Transverse colon (tissue), 4 donors: Measurements from ENCODE around the gene MLANA. TPM values are rescaled to one million over a fixed set of nuclear protein-coding genes. Genes with fewer than 3 reads are reported as not detected.

ENCODE experiments used
- DNase-seq: peaks from one replicate; pipeline ENCODE4 v3.0.0-alpha.2; 2019
- H3K27ac ChIP-seq, 4 donors: fragments of 200-600 bp; sonication (generic); 2 replicates each; pipeline ENCODE4 v1.5.1; 2016 to 2018; ENCODE audit warnings: inconsistent platforms in 4 of 4
- H3K27me3 ChIP-seq: fragments of 200-600 bp; sonication (generic); 2 replicates; pipeline ENCODE4 v1.5.1; 2017; ENCODE audit warnings: inconsistent platforms
- H3K36me3 ChIP-seq, 4 donors: fragments of 200-600 bp; sonication (generic); 2 replicates each; pipeline ENCODE4 v1.5.1; 2017 to 2019; ENCODE audit warnings: inconsistent platforms in 4 of 4
- H3K4me1 ChIP-seq, 4 donors: fragments of 200-600 bp; sonication (generic); 2 replicates each; pipeline ENCODE4 v1.5.1; 2017 to 2020; ENCODE audit warnings: inconsistent platforms in 4 of 4
- H3K4me3 ChIP-seq, 4 donors: fragments of 200-600 bp; sonication (generic); 1 replicate in 1 of 4; 2 replicates in 3 of 4; pipeline versions ENCODE4 v1.5.1 to v1.6.1; 2017 to 2019; ENCODE audit warnings: inconsistent platforms in 4 of 4
- H3K9me3 ChIP-seq, 2 donors: fragments of 200-600 bp; sonication (generic); 2 replicates each; pipeline ENCODE4 v1.5.1; 2017 to 2019; ENCODE audit warnings: inconsistent platforms in 2 of 2
- EP300 ChIP-seq: sonication (generic); formaldehyde crosslinking; IDR thresholded peaks from one replicate; pipeline ENCODE4 v1.6.1; 2017; ENCODE audit warnings: antibody characterized with exemption, low read depth
- POLR2A ChIP-seq: fragments of 450-650 bp; IDR thresholded peaks from one replicate; pipeline ENCODE4 v1.6.1; 2016; ENCODE audit warnings: antibody characterized with exemption, mild to moderate bottlenecking, moderate library complexity
- POLR2AphosphoS5 ChIP-seq, 3 donors: sonication (generic); formaldehyde crosslinking; IDR thresholded peaks; one replicate each; pipeline ENCODE4 v1.6.1; 2016; ENCODE audit warnings: antibody characterized with exemption in 3 of 3
- WGBS, 2 donors: methylation state at CpG; one replicate each; pipeline ENCODE4 v1.1.5; 2018; ENCODE audit warnings: low coverage in 1 of 2; 5-methylcytosine and 5-hydroxymethylcytosine counted together
- in situ Hi-C, 4 donors: fragments of 200-750 bp; cut with MboI; loops; one replicate each; pipeline versions ENCODE4 v1.15.0 to v1.15.1; 2017; ENCODE audit warnings: low sequenced_read_pairs in 3 of 4, low pct_ligation_motif_present in 1 of 4, low pct_unique_long_range_greater_than_20kb in 1 of 4
- intact Hi-C: fragments of 100-400 bp; cut with DNase I; formaldehyde crosslinking; loops from one replicate; pipeline ENCODE4 v1.15.1; 2023; ENCODE audit warnings: low total_unique reads
- total RNA-seq, 4 donors: library from RNA; depleted of rRNA; stranded (reverse); fragments of >200 nt; gene quantifications; one replicate each; pipeline ENCODE4 v1.1.0, GENCODE V29; 2016
- TF ChIP-seq, protein P1 (sequence below), 5 experiments: fragments of 200-600 bp in 3 of 5; fragments of 450-650 bp in 2 of 5; sonication (generic) in 3 of 5; IDR thresholded peaks; 1 replicate in 2 of 5; 2 replicates in 3 of 5; pipeline ENCODE4 v1.5.1; 2016 to 2017; ENCODE audit warnings: antibody characterized with exemption in 5 of 5, inconsistent platforms in 3 of 5, mild to moderate bottlenecking in 2 of 5, moderate library complexity in 1 of 5

Gene MLANA
- total RNA-seq, 4 donors from 2014 or later: not detected

DNA sequence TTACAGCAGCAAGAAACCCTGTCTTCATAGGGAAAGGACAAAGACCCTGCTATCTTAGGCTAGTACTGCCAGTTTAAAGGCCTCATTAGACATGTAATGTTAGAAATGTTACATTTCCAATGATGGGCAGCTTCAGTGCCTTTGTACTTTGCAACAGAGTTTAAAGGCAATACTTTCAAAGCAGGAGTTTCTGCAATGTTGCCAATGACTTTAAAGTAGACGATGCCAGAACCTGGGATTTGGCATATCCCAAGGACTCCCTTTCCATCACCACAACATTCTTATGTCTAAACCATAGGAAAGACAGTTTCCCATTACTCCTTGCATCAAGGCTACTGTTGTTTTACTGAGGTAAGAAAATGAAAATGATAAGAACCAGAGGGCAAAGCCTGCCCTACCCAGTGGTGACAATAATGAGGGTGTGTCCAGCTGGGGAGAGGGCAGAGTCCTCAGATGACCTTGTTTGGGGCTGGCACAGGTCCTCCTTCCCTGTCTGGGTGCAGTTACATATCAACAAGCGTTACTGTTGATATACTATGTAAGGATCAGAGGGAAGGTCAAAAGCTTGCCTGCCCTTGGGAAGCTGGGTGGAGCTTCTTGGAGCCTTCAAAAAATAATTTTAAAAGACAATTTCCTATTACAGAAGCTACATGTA is 27.5 kb upstream of the MLANA start:
- WGBS, 2 donors: 58 to 62% methylated on average over 2 of the region's 2 CpGs
- in situ Hi-C loops: no loop called here
- TF ChIP-seq POLR2AphosphoS5 (IDR thresholded peaks at IDR 0.05): peak in 2 of 3 donors; percentile 51 to 67
- TF ChIP-seq, protein P1, sequence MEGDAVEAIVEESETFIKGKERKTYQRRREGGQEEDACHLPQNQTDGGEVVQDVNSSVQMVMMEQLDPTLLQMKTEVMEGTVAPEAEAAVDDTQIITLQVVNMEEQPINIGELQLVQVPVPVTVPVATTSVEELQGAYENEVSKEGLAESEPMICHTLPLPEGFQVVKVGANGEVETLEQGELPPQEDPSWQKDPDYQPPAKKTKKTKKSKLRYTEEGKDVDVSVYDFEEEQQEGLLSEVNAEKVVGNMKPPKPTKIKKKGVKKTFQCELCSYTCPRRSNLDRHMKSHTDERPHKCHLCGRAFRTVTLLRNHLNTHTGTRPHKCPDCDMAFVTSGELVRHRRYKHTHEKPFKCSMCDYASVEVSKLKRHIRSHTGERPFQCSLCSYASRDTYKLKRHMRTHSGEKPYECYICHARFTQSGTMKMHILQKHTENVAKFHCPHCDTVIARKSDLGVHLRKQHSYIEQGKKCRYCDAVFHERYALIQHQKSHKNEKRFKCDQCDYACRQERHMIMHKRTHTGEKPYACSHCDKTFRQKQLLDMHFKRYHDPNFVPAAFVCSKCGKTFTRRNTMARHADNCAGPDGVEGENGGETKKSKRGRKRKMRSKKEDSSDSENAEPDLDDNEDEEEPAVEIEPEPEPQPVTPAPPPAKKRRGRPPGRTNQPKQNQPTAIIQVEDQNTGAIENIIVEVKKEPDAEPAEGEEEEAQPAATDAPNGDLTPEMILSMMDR (IDR thresholded peaks at IDR 0.05): no peak

GRCh38 chr9:5864446-5864845 is 26.2 kb upstream of the MLANA start:
- H3K9me3 ChIP-seq: no peaks in the 10 kb centered on the region
- no peaks in the 10 kb centered on the region for H3K36me3 ChIP-seq
- peak overlapping the region in 2 of 4 donors; percentile 60 for H3K27ac ChIP-seq
- H3K4me1 ChIP-seq: peaks cover 0 to 24% (median 3%) of the 10 kb centered on the region in 4 donors
- H3K27me3 ChIP-seq: no peaks in the 10 kb centered on the region
- WGBS, 2 donors: 80 to 83% methylated on average over 1 to 4 of the region's 4 CpGs
- TF ChIP-seq, protein P1 (IDR thresholded peaks at IDR 0.05): no peak
- TF ChIP-seq POLR2A (no peak), POLR2AphosphoS5 (IDR thresholded peaks at IDR 0.05) (no peak), EP300 (no peak)
- in situ Hi-C loops (no loop called here), intact Hi-C loops (no loop called here)
- no peak overlapping the region for H3K4me3 ChIP-seq
- DNase-seq: no peak

More for the DNA sequence above, 27.5 kb upstream of the MLANA start:
- peak; percentile 80 for DNase-seq
- Histone ChIP-seq H3K9me3 (no peaks in the 10 kb centered on the region), H3K4me1 (peaks cover 0 to 26% (median 3%) of the 10 kb centered on the region in 4 donors), H3K27ac (peak overlapping the region; percentile 59 to 70 (median 60)), H3K27me3 (no peaks in the 10 kb centered on the region), H3K36me3 (no peaks in the 10 kb centered on the region), H3K4me3 (no peak overlapping the region)
- intact Hi-C loops: no loop called here

GRCh38 chr9:5866272-5866671 is 24.4 kb upstream of the MLANA start:
- Histone ChIP-seq H3K4me3 (no peak overlapping the region), H3K27ac (no peak overlapping the region), H3K36me3 (no peaks in the 10 kb centered on the region), H3K27me3 (no peaks in the 10 kb centered on the region), H3K9me3 (no peaks in the 10 kb centered on the region), H3K4me1 (peaks cover 0 to 18% (median 3%) of the 10 kb centered on the region in 4 donors)
- no peak for TF ChIP-seq POLR2AphosphoS5 (IDR thresholded peaks at IDR 0.05)
- no peak for TF ChIP-seq POLR2A
- TF ChIP-seq EP300: no peak
- TF ChIP-seq, protein P1 (IDR thresholded peaks at IDR 0.05): no peak
- DNase-seq: no peak
- intact Hi-C loops (no loop called here), in situ Hi-C loops (no loop called here)
- 90 to 91% methylated on average over 1 to 2 of the region's 2 CpGs for WGBS, 2 donors

DNA sequence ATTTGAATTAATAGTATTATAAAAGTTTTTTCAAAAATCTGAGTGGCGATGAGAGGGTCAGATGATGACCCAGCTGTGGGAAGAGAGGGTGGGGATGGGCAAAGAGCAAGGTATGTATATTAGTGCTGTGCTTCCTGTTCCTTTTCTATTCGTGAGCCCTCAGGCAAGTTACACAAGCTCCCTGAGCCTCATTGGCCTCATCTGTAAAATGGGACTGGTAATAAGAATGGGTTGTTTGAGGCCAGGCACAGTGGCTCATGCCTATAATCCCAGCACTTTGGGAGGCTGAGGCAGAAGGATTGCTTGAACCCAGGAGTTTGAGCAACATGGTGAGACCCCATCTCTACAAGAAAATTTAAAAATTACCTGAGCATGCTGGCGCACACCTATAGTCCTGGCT is 24.0 kb upstream of the MLANA start:
- no peak for DNase-seq
- intact Hi-C loops (no loop called here), in situ Hi-C loops (no loop called here)
- Histone ChIP-seq H3K9me3 (no peaks in the 10 kb centered on the region), H3K4me1 (peaks cover 0 to 18% (median 3%) of the 10 kb centered on the region in 4 donors), H3K4me3 (no peak overlapping the region), H3K27me3 (no peaks in the 10 kb centered on the region), H3K27ac (no peak overlapping the region), H3K36me3 (no peaks in the 10 kb centered on the region)
- WGBS, 2 donors: 75 to 85% methylated on average over 2 to 3 of the region's 3 CpGs
- no peak for TF ChIP-seq EP300
- no peak for TF ChIP-seq POLR2A
- TF ChIP-seq, protein P1 (IDR thresholded peaks at IDR 0.05): no peak
- no peak for TF ChIP-seq POLR2AphosphoS5 (IDR thresholded peaks at IDR 0.05)
